ENCODE measurements around the gene FCHSD2. TPM values are rescaled to one million over a fixed set of nuclear protein-coding genes. Genes with fewer than 3 reads are reported as not detected.

FCHSD2 gene
- polyA plus RNA-seq, 1 donor (not counting 4 experiments of a cell fraction or from before 2014, with no cell fraction given): 14.2 TPM

DNA sequence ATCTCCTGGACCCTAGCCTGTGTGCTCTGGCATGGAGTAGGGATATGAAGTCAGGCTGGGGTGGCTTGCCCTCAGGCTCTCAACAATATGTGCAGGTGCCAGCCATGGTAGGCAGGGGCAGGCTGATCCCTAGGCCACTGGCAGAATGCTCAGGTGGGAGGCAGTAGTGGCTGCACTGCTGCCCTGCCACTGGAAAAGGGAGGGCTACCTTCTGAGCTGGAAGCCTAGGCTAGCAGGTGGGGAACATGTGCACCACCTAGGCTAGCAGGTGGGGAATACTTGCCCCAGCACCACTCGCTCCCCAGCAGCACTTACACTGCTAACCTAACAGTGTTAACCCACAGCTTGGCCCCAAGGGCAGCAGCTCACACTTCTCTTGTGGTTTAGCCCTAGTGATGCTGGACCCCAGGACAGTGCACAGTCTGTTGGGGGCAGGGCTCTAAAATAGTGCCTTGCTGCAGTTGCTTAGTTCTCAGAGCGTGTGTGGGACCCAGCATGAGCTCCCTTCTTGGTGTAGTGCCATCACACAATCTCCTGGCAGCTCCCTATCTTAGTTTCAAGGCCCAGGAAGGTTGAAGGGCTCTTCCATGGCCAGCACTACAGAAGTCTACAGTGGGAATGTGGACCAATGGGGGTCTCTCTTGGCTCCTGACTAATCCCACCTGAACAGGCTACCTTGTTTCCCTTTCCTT, 130.8 kb downstream of the FCHSD2 start:
- H3K79me2 ChIP-seq (ENCODE audit: control insufficient read depth, insufficient read depth, low read length): no peaks in the 10 kb centered on the region
- H4K20me1 ChIP-seq (ENCODE audit: control insufficient read depth, extremely low read depth, insufficient read depth, low read length): no peaks in the 10 kb centered on the region
- H3K9me1 ChIP-seq (ENCODE audit: control insufficient read depth, extremely low read depth, insufficient read depth, low read length): no peaks in the 10 kb centered on the region
- no peak overlapping the region for H3K27ac ChIP-seq (ENCODE audit: control insufficient read depth, insufficient read depth, low read length)
- H3K4me1 ChIP-seq (ENCODE audit: control insufficient read depth, extremely low read depth, insufficient read depth, low read length): peaks cover 7% of the 10 kb centered on the region
- dilution Hi-C loops (cut with MboI; ENCODE audit: extremely low pct_ligation_motif_present, low sequenced_read_pairs): no loop called here
- H3K9me3 ChIP-seq (ENCODE audit: control insufficient read depth, low read depth, low read length): no peaks in the 10 kb centered on the region
- H3K27me3 ChIP-seq (ENCODE audit: control insufficient read depth, extremely low read depth, insufficient read depth, low read length): no peaks in the 10 kb centered on the region
- TF ChIP-seq CTCF (optimal IDR thresholded peaks at IDR 0.05 in 1 of 3, IDR thresholded peaks at IDR 0.05 in 1 of 3, conservative IDR thresholded peaks at IDR 0.05 in 1 of 3; ENCODE audit: extremely low read depth in 1 of 3, insufficient read depth in 2 of 3, low read length in 3 of 3) (no peak), EZH2 (IDR thresholded peaks at IDR 0.05; ENCODE audit: low read length) (no peak)
- H3K9ac ChIP-seq (ENCODE audit: control insufficient read depth, extremely low read depth, insufficient read depth, low read length): no peak overlapping the region
- FAIRE-seq (no peak), DNase-seq (ENCODE audit: low read depth, low spot score) (no peak)
- H3K4me3 ChIP-seq (ENCODE audit: control insufficient read depth in 2 of 3, extremely low read depth in 1 of 3, insufficient read depth in 2 of 3, low read depth in 1 of 3, low read length in 3 of 3): no peak overlapping the region
- no peak overlapping the region for H2AFZ ChIP-seq (ENCODE audit: control insufficient read depth, low read length)
- no peak overlapping the region for H3K4me2 ChIP-seq (ENCODE audit: control insufficient read depth, extremely low read depth, insufficient read depth, low read depth, low read length)
- peaks cover 2 to 5% of the 10 kb centered on the region in 2 experiments for H3K36me3 ChIP-seq (ENCODE audit: control insufficient read depth in 2 of 2, extremely low read depth in 1 of 2, insufficient read depth in 2 of 2, low read length in 2 of 2)

GRCh38 chr11:73009972-73010371, 132.1 kb downstream of the FCHSD2 start:
- Histone ChIP-seq H3K27ac (ENCODE audit: control insufficient read depth, insufficient read depth, low read length) (no peak overlapping the region), H3K4me3 (ENCODE audit: control insufficient read depth in 2 of 3, extremely low read depth in 1 of 3, insufficient read depth in 2 of 3, low read depth in 1 of 3, low read length in 3 of 3) (no peak overlapping the region), H3K4me1 (ENCODE audit: control insufficient read depth, extremely low read depth, insufficient read depth, low read length) (peaks cover 7% of the 10 kb centered on the region), H3K9me3 (ENCODE audit: control insufficient read depth, low read depth, low read length) (no peaks in the 10 kb centered on the region), H3K9me1 (ENCODE audit: control insufficient read depth, extremely low read depth, insufficient read depth, low read length) (no peaks in the 10 kb centered on the region), H3K9ac (ENCODE audit: control insufficient read depth, extremely low read depth, insufficient read depth, low read length) (no peak overlapping the region), H3K36me3 (ENCODE audit: control insufficient read depth in 2 of 2, extremely low read depth in 1 of 2, insufficient read depth in 2 of 2, low read length in 2 of 2) (peaks cover 2 to 5% of the 10 kb centered on the region in 2 experiments), H4K20me1 (ENCODE audit: control insufficient read depth, extremely low read depth, insufficient read depth, low read length) (no peaks in the 10 kb centered on the region), H3K79me2 (ENCODE audit: control insufficient read depth, insufficient read depth, low read length) (no peaks in the 10 kb centered on the region), H2AFZ (ENCODE audit: control insufficient read depth, low read length) (no peak overlapping the region), H3K4me2 (ENCODE audit: control insufficient read depth, extremely low read depth, insufficient read depth, low read depth, low read length) (no peak overlapping the region), H3K27me3 (ENCODE audit: control insufficient read depth, extremely low read depth, insufficient read depth, low read length) (no peaks in the 10 kb centered on the region)
- dilution Hi-C loops (cut with MboI; ENCODE audit: extremely low pct_ligation_motif_present, low sequenced_read_pairs): no loop called here
- FAIRE-seq (no peak), DNase-seq (ENCODE audit: low read depth, low spot score) (no peak)
- no peak for TF ChIP-seq EZH2 (IDR thresholded peaks at IDR 0.05; ENCODE audit: low read length)
- TF ChIP-seq CTCF (optimal IDR thresholded peaks at IDR 0.05 in 1 of 3, IDR thresholded peaks at IDR 0.05 in 1 of 3, conservative IDR thresholded peaks at IDR 0.05 in 1 of 3; ENCODE audit: extremely low read depth in 1 of 3, insufficient read depth in 2 of 3, low read length in 3 of 3): no peak
